ENCODE results near the gene NRXN2. TPM values are rescaled to one million over a fixed set of nuclear protein-coding genes. Genes with fewer than 3 reads are reported as not detected.

NRXN2 gene
- total RNA-seq, 1 experiment from 2014 or later: not detected

DNA sequence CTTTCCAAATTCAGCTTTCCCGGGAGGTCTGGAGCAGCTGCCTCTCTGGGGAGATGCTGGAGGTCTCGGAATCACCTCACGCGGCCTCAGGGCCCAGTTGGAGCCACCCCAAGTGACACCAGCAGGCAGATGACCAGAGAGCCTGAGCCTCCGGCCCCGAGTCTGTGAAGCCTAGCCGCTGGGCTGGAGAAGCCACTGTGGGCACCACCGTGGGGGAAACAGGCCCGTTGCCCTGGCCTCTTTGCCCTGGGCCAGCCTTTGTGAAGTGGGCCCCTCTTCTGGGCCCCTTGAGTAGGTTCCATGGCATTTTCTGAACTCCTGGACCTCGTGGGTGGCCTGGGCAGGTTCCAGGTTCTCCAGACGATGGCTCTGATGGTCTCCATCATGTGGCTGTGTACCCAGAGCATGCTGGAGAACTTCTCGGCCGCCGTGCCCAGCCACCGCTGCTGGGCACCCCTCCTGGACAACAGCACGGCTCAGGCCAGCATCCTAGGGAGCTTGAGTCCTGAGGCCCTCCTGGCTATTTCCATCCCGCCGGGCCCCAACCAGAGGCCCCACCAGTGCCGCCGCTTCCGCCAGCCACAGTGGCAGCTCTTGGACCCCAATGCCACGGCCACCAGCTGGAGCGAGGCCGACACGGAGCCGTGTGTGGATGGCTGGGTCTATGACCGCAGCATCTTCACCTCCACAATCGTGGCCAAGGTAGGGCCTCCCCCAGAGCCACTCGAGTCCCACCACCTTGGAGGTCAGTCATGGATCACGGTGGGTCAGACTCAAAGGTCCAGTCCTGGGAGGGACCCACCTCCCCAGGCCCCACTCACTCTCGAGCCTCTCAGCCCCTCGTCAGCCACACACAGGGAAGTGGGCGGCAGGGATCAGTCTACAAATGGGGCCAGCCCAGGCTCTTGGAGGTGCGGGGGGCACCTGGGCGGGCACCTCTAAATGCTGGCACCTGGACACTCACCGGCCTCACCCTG lies 131.5 kb downstream of the NRXN2 start:
- POLR2A ChIA-PET: no interaction called here
- no peaks in the 10 kb centered on the region for H3K36me3 Mint-ChIP-seq (ENCODE audit: insufficient read depth, unreplicated experiment)
- TF ChIP-seq, protein P1, sequence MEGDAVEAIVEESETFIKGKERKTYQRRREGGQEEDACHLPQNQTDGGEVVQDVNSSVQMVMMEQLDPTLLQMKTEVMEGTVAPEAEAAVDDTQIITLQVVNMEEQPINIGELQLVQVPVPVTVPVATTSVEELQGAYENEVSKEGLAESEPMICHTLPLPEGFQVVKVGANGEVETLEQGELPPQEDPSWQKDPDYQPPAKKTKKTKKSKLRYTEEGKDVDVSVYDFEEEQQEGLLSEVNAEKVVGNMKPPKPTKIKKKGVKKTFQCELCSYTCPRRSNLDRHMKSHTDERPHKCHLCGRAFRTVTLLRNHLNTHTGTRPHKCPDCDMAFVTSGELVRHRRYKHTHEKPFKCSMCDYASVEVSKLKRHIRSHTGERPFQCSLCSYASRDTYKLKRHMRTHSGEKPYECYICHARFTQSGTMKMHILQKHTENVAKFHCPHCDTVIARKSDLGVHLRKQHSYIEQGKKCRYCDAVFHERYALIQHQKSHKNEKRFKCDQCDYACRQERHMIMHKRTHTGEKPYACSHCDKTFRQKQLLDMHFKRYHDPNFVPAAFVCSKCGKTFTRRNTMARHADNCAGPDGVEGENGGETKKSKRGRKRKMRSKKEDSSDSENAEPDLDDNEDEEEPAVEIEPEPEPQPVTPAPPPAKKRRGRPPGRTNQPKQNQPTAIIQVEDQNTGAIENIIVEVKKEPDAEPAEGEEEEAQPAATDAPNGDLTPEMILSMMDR (IDR thresholded peaks at IDR 0.05; ENCODE audit: unreplicated experiment): no peak
- CTCF ChIA-PET: interaction anchor here (0.6 kb wide), 1 partner anchor 59 kb away, joined by 3 read pairs; no protein-coding TSS in a partner anchor
- H3K27me3 Mint-ChIP-seq (ENCODE audit: insufficient read depth, unreplicated experiment): peaks cover 26% of the 10 kb centered on the region
- H3K4me1 Mint-ChIP-seq (ENCODE audit: insufficient read depth, unreplicated experiment): no peaks in the 10 kb centered on the region
- no peak for DNase-seq (ENCODE audit: unreplicated experiment)
- H3K4me3 Mint-ChIP-seq (ENCODE audit: unreplicated experiment): no peak overlapping the region
- H3K9me3 Mint-ChIP-seq (ENCODE audit: unreplicated experiment): peaks cover 23% of the 10 kb centered on the region
- no peak overlapping the region for H3K27ac Mint-ChIP-seq (ENCODE audit: low read depth, unreplicated experiment)
- BruUV-seq (replicated peaks): no TSS peak
- intact Hi-C loops (cut with micrococcal nuclease): no loop called here

DNA sequence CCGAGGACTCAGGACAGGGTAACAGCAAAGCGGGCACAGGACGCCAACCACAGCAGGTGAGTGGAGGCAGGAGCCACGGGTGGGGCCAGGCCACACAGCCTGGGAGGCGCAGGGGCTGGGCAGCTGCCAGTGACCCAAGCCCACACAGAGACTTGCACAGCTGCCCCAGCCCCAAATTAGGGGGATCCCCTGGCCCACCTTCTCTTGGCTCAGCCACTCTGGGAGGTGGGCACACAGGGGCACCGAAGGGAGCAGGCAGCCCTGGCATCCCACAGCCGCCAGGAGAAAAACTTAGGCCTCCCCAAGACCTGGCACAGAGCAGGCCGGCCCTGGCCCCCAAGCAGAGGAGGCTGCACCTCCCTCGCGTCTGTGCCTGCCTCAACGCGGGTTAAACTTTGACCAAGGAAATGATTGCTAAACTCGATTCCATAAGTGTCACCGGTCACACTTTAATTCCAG lies 132.2 kb downstream of the NRXN2 start, which contains the start of gene SLC22A12:
TSS of gene SLC22A12 (plus strand) at position 458 of the 459 bp plus-strand sequence. CDS start 337 bp downstream, outside the sequence.
- Mint-ChIP-seq H3K9me3 (ENCODE audit: unreplicated experiment) (peaks cover 23% of the 10 kb centered on the region), H3K4me3 (ENCODE audit: unreplicated experiment) (no peak within 1 kb of the TSS), H3K36me3 (ENCODE audit: insufficient read depth, unreplicated experiment) (no peaks in the 10 kb centered on the region), H3K4me1 (ENCODE audit: insufficient read depth, unreplicated experiment) (no peaks in the 10 kb centered on the region), H3K27me3 (ENCODE audit: insufficient read depth, unreplicated experiment) (peaks cover 33% of the 10 kb centered on the region), H3K27ac (ENCODE audit: low read depth, unreplicated experiment) (no peak within 1 kb of the TSS)
- no TSS peak for BruUV-seq (replicated peaks)
- TF ChIP-seq, protein P1 (IDR thresholded peaks at IDR 0.05; ENCODE audit: unreplicated experiment): no peak
- ChIA-PET POLR2A (no interaction called here), CTCF (interaction anchor here (0.6 kb wide), 1 partner anchor 60 kb away, joined by 3 read pairs; no protein-coding TSS in a partner anchor)
- DNase-seq (ENCODE audit: unreplicated experiment): no peak
- intact Hi-C loops (cut with micrococcal nuclease): no loop called here

DNA sequence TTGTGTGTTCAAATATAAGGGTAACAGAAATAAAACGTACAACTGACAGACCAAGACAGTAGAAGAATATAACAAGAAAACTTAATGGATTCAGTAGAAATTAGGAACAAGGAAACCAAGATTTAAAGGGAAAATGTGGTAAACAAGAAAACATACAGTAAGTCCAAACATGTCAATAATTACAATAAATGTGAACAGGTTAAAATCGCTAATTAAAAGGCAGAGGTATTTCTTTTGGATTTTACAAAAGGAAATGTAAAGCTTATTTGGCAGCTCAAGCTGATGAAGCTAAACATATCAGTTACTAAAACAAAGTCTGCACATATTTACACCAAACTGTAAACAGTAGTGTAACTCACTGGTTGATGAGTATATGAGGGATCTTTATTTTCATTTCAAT lies 134.3 kb downstream of the NRXN2 start:
- DNase-seq (ENCODE audit: unreplicated experiment): no peak
- H3K27ac Mint-ChIP-seq (ENCODE audit: low read depth, unreplicated experiment): no peak overlapping the region
- POLR2A ChIA-PET: no interaction called here
- CTCF ChIA-PET: interaction anchor here (0.6 kb wide), 1 partner anchor 99 kb away, joined by 3 read pairs; no protein-coding TSS in a partner anchor
- TF ChIP-seq, protein P1 (IDR thresholded peaks at IDR 0.05; ENCODE audit: unreplicated experiment): no peak
- no TSS peak for BruUV-seq (replicated peaks)
- H3K4me1 Mint-ChIP-seq (ENCODE audit: insufficient read depth, unreplicated experiment): no peaks in the 10 kb centered on the region
- H3K36me3 Mint-ChIP-seq (ENCODE audit: insufficient read depth, unreplicated experiment): no peaks in the 10 kb centered on the region
- H3K4me3 Mint-ChIP-seq (ENCODE audit: unreplicated experiment): no peak overlapping the region
- intact Hi-C loops (cut with micrococcal nuclease): no loop called here
- H3K27me3 Mint-ChIP-seq (ENCODE audit: insufficient read depth, unreplicated experiment): peaks cover 45% of the 10 kb centered on the region
- peaks cover 23% of the 10 kb centered on the region for H3K9me3 Mint-ChIP-seq (ENCODE audit: unreplicated experiment)

DNA sequence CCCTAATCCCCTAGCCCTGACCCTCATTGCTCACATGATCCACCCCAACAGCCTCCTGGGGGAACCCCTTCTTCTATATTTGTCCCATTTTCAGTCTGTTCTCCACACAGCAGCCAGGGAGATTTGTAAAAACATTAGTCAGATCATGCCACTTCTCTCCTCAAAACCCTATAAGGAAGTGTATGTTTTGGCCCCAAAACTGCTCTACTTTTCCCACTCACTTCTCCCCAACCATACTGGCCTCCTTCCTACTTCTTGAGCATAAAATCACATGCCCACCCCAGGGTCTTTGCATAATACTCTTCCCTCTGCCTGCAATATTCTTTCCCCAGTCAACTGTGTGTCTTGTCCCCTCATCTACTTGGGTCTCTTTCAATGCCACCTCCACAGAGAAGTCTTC lies 136.6 kb downstream of the NRXN2 start:
- no peak for DNase-seq (ENCODE audit: unreplicated experiment)
- BruUV-seq (replicated peaks): no TSS peak
- Mint-ChIP-seq H3K27me3 (ENCODE audit: insufficient read depth, unreplicated experiment) (peaks cover 50% of the 10 kb centered on the region), H3K27ac (ENCODE audit: low read depth, unreplicated experiment) (no peak overlapping the region), H3K9me3 (ENCODE audit: unreplicated experiment) (peaks cover 23% of the 10 kb centered on the region), H3K36me3 (ENCODE audit: insufficient read depth, unreplicated experiment) (no peaks in the 10 kb centered on the region), H3K4me1 (ENCODE audit: insufficient read depth, unreplicated experiment) (no peaks in the 10 kb centered on the region), H3K4me3 (ENCODE audit: unreplicated experiment) (no peak overlapping the region)
- POLR2A ChIA-PET: no interaction called here
- CTCF ChIA-PET: interaction anchor here (1.0 kb wide), 1 partner anchor 102 kb away, joined by 3 read pairs; no protein-coding TSS in a partner anchor
- TF ChIP-seq, protein P1 (IDR thresholded peaks at IDR 0.05; ENCODE audit: unreplicated experiment): no peak
- intact Hi-C loops (cut with micrococcal nuclease): no loop called here

All from MCF 10A (cell line).